ENCODE data around the gene CD19.
"Not testable (repeated sequence)": the region's sequence is repeated elsewhere in the genome, so short reads cannot be mapped to it uniquely, and the experiment has no call there.

GRCh38 chr16:28926284-28926683 is 5.5 kb upstream of the CD19 start:
- not testable (repeated sequence) for TF ChIP-seq TAF1 (IDR thresholded peaks at IDR 0.05; ENCODE audit: low read depth); EZH2 (IDR thresholded peaks at IDR 0.05; ENCODE audit: borderline replicate concordance, insufficient read depth, low read length, poor library complexity, severe bottlenecking); POLR2AphosphoS5 (IDR thresholded peaks at IDR 0.05)
- TF ChIP-seq, protein P1, sequence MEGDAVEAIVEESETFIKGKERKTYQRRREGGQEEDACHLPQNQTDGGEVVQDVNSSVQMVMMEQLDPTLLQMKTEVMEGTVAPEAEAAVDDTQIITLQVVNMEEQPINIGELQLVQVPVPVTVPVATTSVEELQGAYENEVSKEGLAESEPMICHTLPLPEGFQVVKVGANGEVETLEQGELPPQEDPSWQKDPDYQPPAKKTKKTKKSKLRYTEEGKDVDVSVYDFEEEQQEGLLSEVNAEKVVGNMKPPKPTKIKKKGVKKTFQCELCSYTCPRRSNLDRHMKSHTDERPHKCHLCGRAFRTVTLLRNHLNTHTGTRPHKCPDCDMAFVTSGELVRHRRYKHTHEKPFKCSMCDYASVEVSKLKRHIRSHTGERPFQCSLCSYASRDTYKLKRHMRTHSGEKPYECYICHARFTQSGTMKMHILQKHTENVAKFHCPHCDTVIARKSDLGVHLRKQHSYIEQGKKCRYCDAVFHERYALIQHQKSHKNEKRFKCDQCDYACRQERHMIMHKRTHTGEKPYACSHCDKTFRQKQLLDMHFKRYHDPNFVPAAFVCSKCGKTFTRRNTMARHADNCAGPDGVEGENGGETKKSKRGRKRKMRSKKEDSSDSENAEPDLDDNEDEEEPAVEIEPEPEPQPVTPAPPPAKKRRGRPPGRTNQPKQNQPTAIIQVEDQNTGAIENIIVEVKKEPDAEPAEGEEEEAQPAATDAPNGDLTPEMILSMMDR (IDR thresholded peaks at IDR 0.05; ENCODE audit: poor library complexity, severe bottlenecking), result not testable (repeated sequence)

Measured in neural cell (in vitro differentiated cells).